ENCODE measurements around the gene UBE2D4. TPM values are rescaled to one million over a fixed set of nuclear protein-coding genes. Genes with fewer than 3 reads are reported as not detected.

UBE2D4 gene
- total RNA-seq, 1 donor from 2014 or later = 27.2 TPM

Other genes starting within 250 kb of the UBE2D4 start
- gene COA1, start 196.9 kb upstream of the UBE2D4 start, total RNA-seq = 47.9 TPM
- gene BLVRA, start 167.8 kb upstream of the UBE2D4 start, total RNA-seq = 104 TPM
- 61.5 TPM for gene MRPS24, start 56.9 kb upstream of the UBE2D4 start, total RNA-seq
- gene URGCP, start 19.8 kb upstream of the UBE2D4 start, total RNA-seq = 29.1 TPM
- gene SPDYE1, start 71.5 kb downstream of the UBE2D4 start, total RNA-seq = not detected
- gene DBNL, start 118.3 kb downstream of the UBE2D4 start, total RNA-seq = 93.7 TPM
- gene PGAM2, start 139.1 kb downstream of the UBE2D4 start, total RNA-seq = 1.1 TPM
- 26.8 TPM for gene POLM, start 156.1 kb downstream of the UBE2D4 start, total RNA-seq
- gene AEBP1, start 177.9 kb downstream of the UBE2D4 start, total RNA-seq = 272 TPM
- 60.2 TPM for gene POLD2, start 197.1 kb downstream of the UBE2D4 start, total RNA-seq
- 3.1 TPM for gene MYL7, start 214.9 kb downstream of the UBE2D4 start, total RNA-seq

All from upper lobe of right lung (tissue), 1 donor.